ENCODE measurements around the gene SLC27A4. TPM values are rescaled to one million over a fixed set of nuclear protein-coding genes. Genes with fewer than 3 reads are reported as not detected.
A peak's percentile ranks its signal among the peaks of the same experiment; 100 is the strongest.
"Not testable (repeated sequence)": the region's sequence is repeated elsewhere in the genome, so short reads cannot be mapped to it uniquely, and the experiment has no call there.

SLC27A4 gene
- total RNA-seq, 1 donor from 2014 or later, result 22.4 TPM

GRCh38 chr9:128323212-128323730, 17.1 kb upstream of the SLC27A4 start:
- DNase-seq (ENCODE audit: low spot score in 2 of 2), result no peak
- FAIRE-seq, result no peak

DNA sequence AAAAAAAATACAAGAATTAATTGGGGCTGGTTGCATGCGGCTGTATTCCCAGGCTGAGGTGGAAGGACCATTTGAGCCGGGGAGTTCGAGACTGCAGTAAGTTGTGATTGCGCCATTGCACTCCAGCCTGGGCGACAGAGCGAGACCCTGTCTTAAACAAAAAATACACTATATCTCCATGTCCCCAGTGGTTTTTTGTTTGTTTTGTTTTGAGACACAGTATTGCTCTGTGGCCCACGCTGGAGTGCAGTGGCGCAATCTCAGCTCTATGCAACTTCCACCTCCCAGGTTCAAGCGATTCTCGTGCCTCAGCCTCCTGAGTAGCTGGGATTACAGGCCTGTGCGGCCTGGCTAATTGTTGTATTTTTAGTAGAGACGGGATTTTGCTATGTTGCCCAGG, 16.5 kb upstream of the SLC27A4 start:
- FAIRE-seq, result no peak
- DNase-seq (ENCODE audit: low spot score in 2 of 2), result no peak

DNA sequence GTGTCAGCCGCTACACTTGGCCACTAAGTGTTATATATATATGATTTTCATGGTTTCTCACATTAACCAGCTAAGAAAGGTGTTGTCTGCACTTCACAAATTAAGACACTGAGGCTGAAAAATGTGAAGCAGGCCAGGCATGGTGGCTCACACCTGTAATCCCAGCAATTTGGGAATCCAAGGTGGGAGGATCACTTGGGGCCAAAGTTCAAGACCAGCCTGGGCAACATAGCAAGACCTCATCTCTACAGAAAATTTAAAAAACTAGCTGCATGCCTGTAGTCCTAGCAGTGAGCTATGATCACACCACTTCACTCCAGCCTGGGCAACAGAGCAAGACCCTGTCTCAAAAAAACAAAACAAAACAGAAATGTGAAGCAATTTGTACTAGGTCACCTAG, 15.9 kb upstream of the SLC27A4 start:
- DNase-seq (ENCODE audit: low spot score in 2 of 2) (no peak), FAIRE-seq (no peak)

DNA sequence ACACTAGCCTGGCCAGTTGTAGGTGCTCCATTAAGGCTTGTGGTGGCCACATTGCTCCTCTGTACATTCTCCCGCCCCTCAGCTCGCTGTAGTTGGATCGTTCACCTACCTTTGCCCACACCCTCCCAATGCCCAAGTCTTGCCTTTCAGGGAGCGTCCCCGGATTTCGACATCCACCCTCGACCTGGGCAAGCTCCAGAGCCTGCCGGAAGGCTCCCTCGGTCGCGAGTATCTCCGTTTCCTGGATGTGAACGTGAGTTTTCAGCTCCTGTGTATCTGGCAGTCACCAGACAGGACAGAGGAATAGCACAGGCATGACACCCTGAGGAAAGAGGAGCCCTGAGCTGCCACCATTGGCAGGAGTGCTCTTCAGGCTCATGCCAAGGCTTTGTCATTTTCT, 14.7 kb upstream of the SLC27A4 start:
- DNase-seq (ENCODE audit: low spot score in 2 of 2), result no peak
- FAIRE-seq, result no peak

GRCh38 chr9:128333451-128333869, 6.9 kb upstream of the SLC27A4 start:
- FAIRE-seq, result no peak
- no peak for DNase-seq (ENCODE audit: low spot score in 2 of 2)

- FAIRE-seq (no peak), DNase-seq (ENCODE audit: low spot score in 2 of 2) (no peak)
Observed at GRCh38 chr9:128335161-128335560, 5.2 kb upstream of the SLC27A4 start.

DNA sequence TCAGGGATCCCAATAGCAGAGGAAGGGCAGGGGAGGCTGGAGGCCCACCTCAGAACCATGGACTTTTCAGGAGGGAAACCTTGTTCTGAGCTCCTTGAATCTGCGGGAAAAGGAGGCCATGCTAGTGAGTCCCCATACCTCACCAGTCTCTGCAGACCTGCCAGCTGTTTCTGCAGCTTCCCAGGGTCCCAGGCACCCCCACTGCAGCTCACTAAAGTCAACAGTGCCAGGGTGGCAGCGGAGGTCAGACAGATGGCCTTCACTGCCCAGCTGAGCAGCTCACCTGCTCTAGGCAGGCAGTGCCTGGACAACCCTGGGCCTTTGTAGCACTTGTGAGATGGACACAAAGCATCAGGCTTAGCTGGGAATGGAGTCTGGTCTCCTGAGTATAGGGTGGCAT, 4.4 kb upstream of the SLC27A4 start:
- DNase-seq (ENCODE audit: low spot score in 2 of 2) (no peak), FAIRE-seq (no peak)

- FAIRE-seq, result no peak
- no peak for DNase-seq (ENCODE audit: low spot score in 2 of 2)
Observed at GRCh38 chr9:128337936-128338335, 2.4 kb upstream of the SLC27A4 start.

DNA sequence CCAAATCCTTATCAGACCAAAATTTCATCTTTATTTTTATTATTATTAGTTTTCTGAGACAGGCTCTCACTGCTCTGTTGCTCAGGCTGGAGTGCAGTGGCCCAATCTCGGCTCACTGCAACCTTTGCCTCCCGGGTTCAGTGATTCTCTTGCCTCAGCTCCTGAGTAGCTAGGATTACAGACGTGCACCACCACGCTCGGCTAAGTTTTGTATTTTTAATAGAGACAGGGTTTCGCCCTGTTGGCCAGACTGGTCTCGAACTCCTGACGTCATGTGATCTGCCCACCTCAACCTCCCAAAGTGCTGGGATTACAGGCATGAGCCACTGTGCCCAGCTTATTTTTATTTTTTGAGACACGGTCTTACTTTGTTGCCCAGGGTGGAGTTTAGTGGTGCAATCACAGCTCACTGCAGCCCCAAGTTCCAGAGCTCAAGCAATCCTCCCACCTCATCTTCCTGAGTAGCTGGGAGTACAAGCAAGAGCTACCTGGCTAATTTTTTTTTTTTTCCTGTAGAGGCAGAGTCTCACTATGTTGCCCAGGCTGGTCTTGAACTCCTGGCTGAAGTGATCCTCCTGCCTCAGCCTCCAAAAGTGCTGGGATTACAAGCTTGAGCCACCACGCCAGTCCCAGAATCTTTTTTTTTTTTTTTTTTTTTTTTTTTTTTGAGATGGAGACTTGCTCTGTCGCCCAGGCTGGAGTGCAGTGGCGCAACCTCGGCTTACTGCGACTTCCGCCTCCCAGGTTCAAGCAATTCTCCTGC, 1.3 kb upstream of the SLC27A4 start:
- DNase-seq (ENCODE audit: low spot score in 2 of 2), result not testable (repeated sequence)

DNA sequence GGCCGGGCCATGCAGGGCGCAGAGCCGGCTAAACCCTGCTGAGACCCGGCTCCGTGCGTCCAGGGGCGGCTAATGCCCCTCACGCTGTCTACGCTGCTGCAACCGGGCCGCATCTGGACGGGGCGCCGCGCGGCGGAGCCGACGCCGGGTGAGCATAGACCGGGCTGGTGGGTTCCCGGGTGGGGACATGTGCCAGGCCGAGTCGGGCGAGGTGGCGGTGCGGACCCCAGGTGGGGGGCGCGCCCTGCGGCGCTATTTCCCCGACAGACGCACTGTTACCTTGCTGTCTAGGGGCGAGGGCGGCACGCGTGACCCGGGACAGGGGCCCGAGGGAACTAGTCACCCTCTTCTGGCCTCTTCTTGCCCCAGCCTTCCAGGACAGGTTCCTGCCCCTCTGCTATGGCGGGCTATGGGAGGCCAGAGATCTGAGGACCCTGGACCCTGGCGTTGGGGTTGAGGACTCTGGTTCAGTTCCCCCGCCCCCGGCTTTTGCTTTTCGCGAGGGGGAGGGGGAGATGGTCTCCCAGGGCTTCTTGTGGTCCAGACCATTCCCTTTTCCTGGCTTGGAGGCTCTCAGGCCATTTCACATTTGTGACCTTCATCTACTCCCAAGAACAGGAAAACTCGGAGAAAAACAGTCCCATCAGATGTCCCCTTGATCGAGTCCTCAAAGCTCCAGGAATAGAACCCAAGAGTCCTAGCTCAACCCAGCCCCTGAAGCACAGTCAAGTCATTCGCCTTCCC, 536 bp downstream of the SLC27A4 start:
- no peak for FAIRE-seq
- DNase-seq (ENCODE audit: low spot score in 2 of 2), result no peak

More for the DNA sequence above, 1.3 kb upstream of the SLC27A4 start:
- not testable (repeated sequence) for FAIRE-seq

GRCh38 chr9:128341435-128341849, 1.1 kb downstream of the SLC27A4 start:
- peak; percentile 62 to 78 for DNase-seq (ENCODE audit: low spot score in 2 of 2)
- no peak for FAIRE-seq

DNA sequence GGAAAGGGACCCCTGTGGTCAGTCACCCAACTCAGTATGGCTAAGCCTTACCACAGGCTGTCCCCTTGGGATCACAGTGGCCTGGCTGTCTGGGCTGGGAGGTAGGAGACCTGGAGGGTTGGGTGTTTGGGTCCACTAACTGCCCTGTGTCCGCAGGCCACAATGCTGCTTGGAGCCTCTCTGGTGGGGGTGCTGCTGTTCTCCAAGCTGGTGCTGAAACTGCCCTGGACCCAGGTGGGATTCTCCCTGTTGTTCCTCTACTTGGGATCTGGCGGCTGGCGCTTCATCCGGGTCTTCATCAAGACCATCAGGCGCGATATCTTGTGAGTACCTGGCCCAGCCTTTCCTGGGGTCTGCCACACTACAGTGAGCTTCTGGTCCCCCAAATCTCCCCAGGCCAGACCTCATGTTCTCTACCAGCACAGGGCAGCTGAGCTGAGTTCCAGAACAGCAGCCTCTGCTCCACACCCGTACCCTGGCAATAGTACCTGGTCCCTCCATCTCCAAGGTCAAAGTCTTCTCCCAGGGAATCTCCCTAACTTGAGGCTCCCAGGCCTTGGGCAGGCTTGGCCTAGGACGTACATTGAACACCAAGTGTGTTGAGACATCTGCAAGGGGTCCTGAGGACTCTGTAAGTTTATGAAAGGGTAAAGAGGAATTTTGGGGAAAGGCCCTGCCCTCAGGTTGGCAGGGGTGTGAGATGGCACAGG, 2.8 kb downstream of the SLC27A4 start:
- FAIRE-seq, result no peak

DNA sequence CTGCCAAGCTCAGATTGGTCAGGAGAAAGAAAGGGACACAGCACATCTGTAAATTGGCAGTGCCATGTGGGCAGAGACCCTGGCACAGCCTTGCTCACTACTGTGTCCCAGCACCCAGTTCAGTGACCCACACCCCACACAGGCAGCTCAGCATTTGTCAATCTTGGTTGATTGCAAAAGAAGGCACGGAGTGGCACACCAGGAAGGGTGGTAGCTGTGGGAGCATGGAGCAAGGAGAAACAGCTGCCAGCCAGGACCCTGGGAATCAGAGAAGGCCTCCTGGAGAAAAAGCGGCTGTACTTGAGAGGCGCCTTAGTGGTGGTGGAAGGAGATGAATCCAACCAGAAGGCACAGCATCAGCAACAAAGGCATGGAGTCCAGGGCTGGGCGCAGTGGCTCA, 3.5 kb downstream of the SLC27A4 start:
- DNase-seq (ENCODE audit: low spot score in 2 of 2) (no peak), FAIRE-seq (no peak)

More for the DNA sequence above, 2.8 kb downstream of the SLC27A4 start:
- no peak for DNase-seq (ENCODE audit: low spot score in 2 of 2)

- no peak for FAIRE-seq
Observed at GRCh38 chr9:128344931-128345605, 4.7 kb downstream of the SLC27A4 start.

GRCh38 chr9:128349125-128349524, 8.8 kb downstream of the SLC27A4 start:
- FAIRE-seq, result no peak
- DNase-seq (ENCODE audit: low spot score in 2 of 2), result no peak

More at GRCh38 chr9:128344931-128345605, 4.7 kb downstream of the SLC27A4 start:
- no peak for DNase-seq (ENCODE audit: low spot score in 2 of 2)

DNA sequence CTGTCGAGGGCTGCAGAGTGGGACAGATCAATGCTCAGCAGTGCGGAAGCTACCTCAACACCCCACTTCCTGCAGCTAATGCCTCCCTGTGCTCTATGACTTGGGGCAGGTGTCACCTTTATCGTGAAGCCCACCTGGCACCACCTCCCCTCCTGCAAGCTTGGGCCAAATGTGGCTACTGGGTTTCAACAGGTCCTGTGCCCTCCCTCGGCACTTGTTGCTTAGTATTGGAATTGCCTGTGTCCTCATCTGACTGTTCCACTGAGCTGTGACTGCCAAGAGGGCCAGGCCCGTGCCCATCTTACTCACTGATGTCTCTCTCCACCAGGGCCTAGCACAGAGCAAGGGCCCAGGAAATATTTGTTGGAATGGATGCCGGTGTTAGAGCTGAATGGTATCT, 9.4 kb downstream of the SLC27A4 start:
- FAIRE-seq (no peak), DNase-seq (ENCODE audit: low spot score in 2 of 2) (no peak)

GRCh38 chr9:128355451-128355850, 15.1 kb downstream of the SLC27A4 start:
- DNase-seq (ENCODE audit: low spot score in 2 of 2), result no peak
- FAIRE-seq, result no peak

GRCh38 chr9:128358090-128358489, 17.8 kb downstream of the SLC27A4 start:
- FAIRE-seq (no peak), DNase-seq (ENCODE audit: low spot score in 2 of 2) (no peak)

DNA sequence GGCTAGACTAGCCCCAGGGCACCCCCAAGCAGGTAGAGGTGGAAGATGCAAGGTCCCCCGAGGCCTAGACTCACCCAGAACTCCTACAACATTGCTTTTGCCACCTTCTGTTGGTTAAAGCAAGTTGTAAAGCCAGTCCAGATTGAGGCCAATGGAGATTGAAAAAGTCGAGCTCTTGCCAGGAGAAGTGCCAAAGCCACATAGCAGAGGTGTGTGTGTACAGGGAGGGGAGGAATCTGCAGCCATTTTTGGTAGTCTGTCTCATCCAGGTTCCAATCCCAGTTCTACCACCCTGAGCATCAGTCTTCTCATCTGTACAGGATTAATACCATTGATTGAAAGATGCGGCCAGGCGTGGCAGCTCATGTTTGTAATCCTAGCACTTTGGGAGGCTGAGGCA, 18.5 kb downstream of the SLC27A4 start:
- no peak for DNase-seq (ENCODE audit: low spot score in 2 of 2)
- no peak for FAIRE-seq

GRCh38 chr9:128360826-128361225, 20.5 kb downstream of the SLC27A4 start:
- no peak for DNase-seq (ENCODE audit: low spot score in 2 of 2)
- no peak for FAIRE-seq
